GM12892 (cell line): Measurements from ENCODE around the gene RASSF10.

Experiments
- DNase-seq: peaks from one replicate; pipeline ENCODE4 v3.0.0; 2011; ENCODE audit not compliant: insufficient read length
- FAIRE-seq: peaks from 2 replicates; lab custom pipeline; 2011; peaks lifted over from hg19 to GRCh38; lab: Jason Lieb, UNC
- POLR2A ChIP-seq: IDR thresholded peaks from 2 replicates; pipeline ENCODE4 v1.6.1; 2011; ENCODE audit warnings: low read depth, low read length, control low read depth
- POLR2AphosphoS5 ChIP-seq: IDR thresholded peaks from 2 replicates; pipeline ENCODE4 v1.6.1; 2011; ENCODE audit warnings: low read depth, low read length, control low read depth
- TAF1 ChIP-seq: IDR thresholded peaks from 2 replicates; pipeline ENCODE4 v1.6.1; 2011; ENCODE audit warnings: low read depth, mild to moderate bottlenecking, control low read depth, low read length, borderline replicate concordance

Gene RASSF10

DNA sequence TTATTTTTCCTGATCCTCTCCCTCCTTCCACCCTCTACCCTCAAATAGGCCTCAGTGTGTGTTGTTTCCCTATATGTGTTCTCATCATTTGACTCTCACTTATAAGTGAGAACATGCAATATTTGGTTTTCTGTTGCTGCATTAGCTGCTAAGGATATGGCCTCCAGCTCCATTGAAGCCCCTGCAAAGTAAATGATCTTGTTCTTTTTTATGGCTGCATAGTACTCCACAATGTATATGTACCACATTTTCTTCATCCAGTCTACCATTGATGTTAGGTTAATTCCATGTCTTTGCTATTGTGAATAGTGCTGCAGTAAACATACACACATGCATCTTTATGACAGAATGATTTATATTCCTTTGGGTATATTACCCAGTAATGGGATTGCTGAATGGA lies 13.3 kb upstream of the RASSF10 start:
- TF ChIP-seq POLR2AphosphoS5 (no peak), TAF1 (no peak)
- DNase-seq (no peak), FAIRE-seq (no peak)

DNA sequence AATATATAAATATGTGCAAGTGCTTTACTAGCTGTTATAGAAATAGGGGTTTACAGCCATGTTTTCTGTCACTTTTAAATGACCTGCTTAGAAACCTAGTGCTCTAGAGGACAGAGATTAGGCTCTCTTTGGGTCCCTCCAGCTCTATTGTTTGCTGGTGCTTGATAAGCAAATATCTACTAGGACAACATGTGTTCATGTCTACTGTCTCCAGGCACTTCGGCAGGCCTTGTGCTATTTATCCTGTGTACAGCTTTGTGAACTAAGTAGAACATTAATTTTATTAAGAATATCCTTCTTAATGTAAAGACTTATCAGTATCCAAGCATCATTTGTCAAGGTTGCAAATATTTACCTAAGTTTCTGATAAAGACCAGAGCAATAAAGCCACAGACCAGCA lies 11.9 kb upstream of the RASSF10 start:
- FAIRE-seq, result no peak
- TF ChIP-seq POLR2A (no peak), POLR2AphosphoS5 (no peak), TAF1 (no peak)
- no peak for DNase-seq

DNA sequence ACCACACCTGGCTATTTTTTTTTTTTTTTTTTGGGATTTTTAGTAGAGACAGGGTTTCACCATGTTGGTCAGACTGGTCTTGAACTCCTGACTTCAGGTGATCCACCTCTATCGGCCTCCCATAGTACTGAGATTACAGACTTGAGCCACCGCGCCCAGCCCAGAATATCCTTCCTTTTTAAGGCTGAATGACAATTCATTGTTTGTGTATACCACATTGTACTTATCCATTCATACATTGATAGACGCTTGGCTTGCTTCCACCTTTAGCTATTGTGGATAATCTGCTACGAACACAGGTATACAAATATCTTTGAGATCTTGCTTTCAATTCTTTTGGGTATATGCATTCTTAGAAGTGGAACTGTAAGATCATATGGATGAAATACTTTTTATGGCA lies 10.8 kb upstream of the RASSF10 start:
- FAIRE-seq (no peak), DNase-seq (no peak)
- no peak for TF ChIP-seq TAF1
- TF ChIP-seq POLR2AphosphoS5, result no peak
- TF ChIP-seq POLR2A, result no peak

DNA sequence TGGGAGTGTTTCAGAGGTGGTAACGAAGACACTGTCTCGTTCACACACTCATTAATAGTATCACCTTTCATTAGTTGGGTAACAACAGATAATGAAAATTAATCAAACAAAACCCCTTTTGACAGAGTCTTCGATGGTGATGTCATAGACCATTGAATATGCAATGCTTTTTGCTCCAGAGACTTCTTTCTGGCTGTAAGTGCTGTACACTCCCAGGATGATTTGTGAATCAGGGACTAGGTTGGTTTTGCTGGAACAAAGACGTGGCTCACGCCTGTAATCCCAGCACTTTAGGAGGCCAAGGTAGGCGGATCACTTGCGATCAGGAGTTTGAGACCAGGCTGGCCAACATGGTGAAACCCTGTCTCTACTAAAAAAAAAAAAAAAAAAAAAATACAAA lies 9.5 kb upstream of the RASSF10 start:
- FAIRE-seq, result no peak
- no peak for DNase-seq
- no peak for TF ChIP-seq POLR2A
- no peak for TF ChIP-seq POLR2AphosphoS5
- TF ChIP-seq TAF1, result no peak

DNA sequence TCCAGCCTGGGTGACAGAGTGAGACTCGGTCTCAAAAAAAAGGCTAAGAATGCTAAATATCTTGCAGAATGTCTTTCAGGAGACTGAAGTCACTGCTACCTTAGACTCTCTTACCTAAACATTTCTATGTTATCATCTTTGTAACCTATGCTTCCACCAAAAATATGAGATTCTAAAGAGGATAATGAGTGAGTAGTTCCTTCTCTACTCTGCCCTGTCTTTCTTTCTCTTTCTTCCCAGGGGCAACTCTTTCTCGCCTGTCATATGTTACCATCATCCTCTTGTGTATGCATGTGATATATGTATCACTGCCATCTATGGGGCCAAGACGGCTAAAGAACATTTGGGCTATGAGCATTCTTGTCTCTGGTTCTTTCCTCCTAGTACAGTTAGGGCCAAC lies 9.0 kb upstream of the RASSF10 start:
- no peak for FAIRE-seq
- TF ChIP-seq TAF1 (no peak), POLR2AphosphoS5 (no peak), POLR2A (no peak)
- no peak for DNase-seq

DNA sequence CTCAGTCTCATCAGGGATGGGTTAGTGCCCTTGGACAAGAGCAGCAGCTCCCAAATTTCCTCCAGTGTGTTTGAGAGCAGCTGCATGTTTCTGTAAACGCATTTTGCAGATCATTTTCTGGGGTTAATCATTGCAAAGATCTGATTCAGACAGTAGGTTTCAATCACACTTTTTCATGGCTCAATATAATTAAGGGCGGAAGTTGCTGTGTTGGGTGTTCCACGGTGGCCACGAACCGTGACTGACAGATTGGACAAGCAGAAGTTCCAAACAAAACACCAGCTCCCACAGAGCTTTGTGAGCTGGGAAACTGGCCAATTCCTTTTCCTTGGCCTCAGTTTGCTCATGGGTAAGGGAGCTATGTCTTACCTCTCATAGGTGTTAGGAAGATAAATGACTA lies 8.4 kb upstream of the RASSF10 start:
- no peak for FAIRE-seq
- DNase-seq, result no peak
- TF ChIP-seq TAF1 (no peak), POLR2AphosphoS5 (no peak), POLR2A (no peak)

DNA sequence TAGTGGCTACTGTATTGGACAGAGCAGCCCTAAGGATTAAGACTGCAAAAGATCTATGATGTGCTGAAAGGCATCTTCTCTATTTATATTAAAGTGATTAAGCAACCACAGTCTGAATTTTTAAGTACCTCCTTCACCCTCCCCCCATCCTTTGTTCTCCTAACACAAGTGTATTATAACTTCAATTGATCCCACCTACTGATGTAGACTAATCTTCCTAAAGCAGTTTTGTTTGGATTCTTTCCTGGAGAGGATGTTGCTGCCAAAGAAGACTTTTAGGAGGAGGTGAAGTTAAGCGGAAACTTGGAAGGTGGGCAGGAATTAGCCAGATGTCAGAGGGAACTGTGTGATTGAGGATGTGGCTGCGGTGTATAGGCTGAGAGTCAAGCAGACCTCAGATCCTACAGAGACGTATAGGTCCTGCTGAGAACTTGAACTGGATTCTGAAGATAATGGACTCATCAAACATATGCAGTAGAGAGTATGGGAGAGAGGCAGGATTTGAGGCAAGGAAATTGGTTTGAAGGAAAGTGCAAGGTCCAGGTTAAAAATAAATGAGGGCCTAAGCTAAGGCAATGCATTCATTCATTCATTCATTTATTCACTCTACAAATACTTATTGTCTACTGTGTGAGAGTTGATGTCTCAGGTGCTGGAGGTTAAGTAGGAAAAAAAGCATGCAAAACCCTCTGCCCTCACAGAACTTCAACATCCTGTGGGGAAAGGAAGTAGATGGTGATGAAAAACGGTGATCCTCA lies 5.2 kb upstream of the RASSF10 start:
- TF ChIP-seq POLR2A (no peak), TAF1 (no peak), POLR2AphosphoS5 (no peak)
- DNase-seq, result no peak
- FAIRE-seq, result no peak

DNA sequence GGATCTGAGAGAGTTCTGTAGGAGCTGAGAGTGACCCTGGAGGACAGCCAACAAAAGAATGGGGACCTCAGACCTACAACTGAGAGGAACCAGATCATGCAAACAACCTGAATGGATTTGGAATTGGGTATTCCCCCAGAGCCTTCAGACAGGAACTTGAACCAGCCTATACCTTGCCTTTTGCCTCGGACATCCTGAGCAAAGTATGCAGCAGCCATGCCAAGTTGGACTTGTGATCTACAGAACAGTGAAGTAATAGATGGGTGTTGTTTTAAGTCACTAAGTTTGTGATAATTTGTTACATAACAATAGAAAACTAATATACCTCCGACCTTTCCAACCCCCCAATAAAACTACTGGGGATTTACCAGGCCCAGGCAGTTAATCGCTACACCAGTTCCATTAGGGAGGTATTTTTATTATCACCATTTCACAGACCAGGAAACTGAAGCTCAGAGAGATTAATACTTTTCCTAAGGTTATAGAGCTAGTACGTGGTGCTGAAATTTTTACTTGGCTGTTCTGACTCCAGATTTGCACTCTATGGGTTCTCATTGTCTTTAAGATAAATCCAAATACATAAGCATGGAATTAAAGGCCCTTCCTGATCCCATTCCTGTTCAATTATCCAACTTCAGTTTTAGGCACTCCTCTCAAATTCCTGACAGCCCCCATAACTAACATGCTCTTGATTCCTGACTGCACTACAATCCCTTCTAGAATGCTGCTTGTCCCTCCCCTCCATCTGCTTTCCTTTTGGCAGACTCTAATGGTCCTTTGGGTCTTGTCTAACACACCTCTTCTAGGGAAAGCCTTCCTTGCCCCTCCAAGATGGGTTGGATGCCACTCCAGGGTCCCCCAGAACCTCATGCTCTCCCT lies 1.7 kb upstream of the RASSF10 start:
- DNase-seq, result no peak
- FAIRE-seq, result no peak
- TF ChIP-seq POLR2A (no peak), TAF1 (no peak), POLR2AphosphoS5 (no peak)

DNA sequence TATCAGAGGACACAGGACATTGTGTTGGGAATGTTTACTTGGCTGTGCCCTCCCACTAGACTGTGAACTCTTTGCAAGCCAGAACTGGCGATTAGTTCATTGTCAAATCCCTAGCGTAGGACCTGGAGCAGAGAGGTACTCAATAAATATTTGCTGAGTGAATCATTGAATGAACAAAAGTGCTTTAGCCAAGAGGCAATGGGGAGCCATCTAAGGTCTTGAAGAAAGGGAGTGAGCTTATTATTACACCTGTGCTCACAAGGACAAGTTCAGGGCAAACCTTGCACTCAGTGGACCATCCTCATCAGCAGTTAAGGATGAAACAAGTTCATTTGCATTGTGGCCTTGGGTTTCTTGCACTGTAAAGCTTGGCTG lies 1.1 kb upstream of the RASSF10 start:
- no peak for DNase-seq
- FAIRE-seq, result no peak
- no peak for TF ChIP-seq TAF1
- TF ChIP-seq POLR2A, result no peak
- TF ChIP-seq POLR2AphosphoS5, result no peak

DNA sequence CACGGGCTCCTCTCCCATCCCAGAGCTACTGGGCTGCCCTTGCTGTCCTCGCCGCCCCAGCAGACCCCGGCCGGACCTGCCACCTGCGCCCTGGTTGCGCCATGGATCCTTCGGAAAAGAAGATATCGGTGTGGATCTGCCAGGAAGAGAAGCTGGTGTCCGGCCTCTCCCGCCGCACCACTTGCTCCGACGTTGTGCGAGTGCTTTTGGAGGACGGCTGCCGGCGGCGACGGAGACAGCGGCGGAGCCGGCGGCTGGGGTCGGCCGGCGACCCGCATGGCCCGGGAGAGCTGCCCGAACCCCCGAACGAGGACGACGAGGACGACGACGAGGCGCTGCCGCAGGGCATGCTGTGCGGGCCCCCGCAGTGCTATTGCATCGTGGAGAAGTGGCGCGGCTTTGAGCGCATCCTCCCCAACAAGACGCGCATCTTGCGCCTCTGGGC lies 382 bp downstream of the RASSF10 start:
- FAIRE-seq (no peak), DNase-seq (no peak)
- no peak for TF ChIP-seq POLR2A

DNA sequence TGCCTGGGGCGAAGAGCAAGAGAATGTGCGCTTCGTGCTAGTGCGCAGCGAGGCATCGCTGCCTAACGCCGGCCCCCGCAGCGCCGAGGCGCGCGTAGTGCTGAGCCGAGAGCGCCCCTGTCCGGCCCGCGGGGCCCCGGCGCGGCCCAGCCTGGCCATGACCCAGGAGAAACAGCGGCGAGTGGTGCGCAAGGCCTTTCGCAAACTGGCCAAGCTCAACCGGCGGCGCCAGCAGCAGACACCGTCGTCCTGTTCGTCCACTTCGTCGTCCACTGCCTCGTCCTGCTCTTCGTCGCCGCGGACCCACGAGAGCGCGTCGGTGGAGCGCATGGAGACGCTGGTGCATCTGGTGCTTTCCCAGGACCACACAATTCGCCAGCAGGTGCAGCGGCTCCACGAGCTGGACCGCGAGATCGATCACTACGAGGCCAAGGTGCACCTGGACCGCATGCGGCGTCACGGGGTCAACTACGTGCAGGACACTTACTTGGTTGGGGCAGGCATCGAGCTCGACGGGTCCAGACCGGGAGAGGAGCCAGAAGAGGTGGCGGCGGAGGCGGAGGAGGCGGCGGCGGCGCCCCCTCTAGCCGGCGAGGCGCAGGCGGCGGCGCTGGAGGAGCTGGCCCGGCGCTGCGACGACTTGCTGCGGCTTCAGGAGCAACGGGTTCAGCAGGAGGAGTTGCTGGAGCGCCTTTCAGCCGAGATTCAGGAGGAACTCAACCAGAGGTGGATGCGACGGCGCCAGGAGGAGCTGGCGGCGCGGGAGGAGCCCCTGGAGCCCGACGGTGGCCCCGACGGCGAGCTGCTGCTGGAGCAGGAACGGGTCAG lies 1.0 kb downstream of the RASSF10 start:
- no peak for DNase-seq
- no peak for FAIRE-seq
- TF ChIP-seq POLR2A (no peak), TAF1 (no peak), POLR2AphosphoS5 (no peak)
